Subcutaneous abdominal adipose tissue (tissue), 5 donors: ENCODE results near the gene NSL1.

Experiments
- H3K27ac ChIP-seq: one replicate; pipeline ENCODE4 v1.7.0; 2013; ENCODE audit warnings: low read depth, mild to moderate bottlenecking, inconsistent platforms, low read length, moderate library complexity
- H3K27me3 ChIP-seq, 5 donors: one replicate each; pipeline ENCODE4 v1.7.0; 2013; ENCODE audit warnings: low read length in 5 of 5, inconsistent platforms in 1 of 5; ENCODE audit not compliant: control insufficient read depth in 5 of 5, insufficient read depth in 4 of 5
- H3K36me3 ChIP-seq, 5 donors: one replicate each; pipeline ENCODE4 v1.7.0; 2013; ENCODE audit warnings: low read length in 5 of 5; ENCODE audit not compliant: control insufficient read depth in 5 of 5, insufficient read depth in 5 of 5
- H3K4me1 ChIP-seq, 5 donors: one replicate each; pipeline ENCODE4 v1.7.0; 2013; ENCODE audit warnings: low read length in 5 of 5, mild to moderate bottlenecking in 3 of 5, moderate library complexity in 1 of 5; ENCODE audit not compliant: control insufficient read depth in 5 of 5, insufficient read depth in 5 of 5
- H3K4me3 ChIP-seq, 5 donors: one replicate each; pipeline ENCODE4 v1.7.0; 2013; ENCODE audit warnings: low read length in 5 of 5, low read depth in 1 of 5
- H3K9ac ChIP-seq, 5 donors: one replicate each; pipeline ENCODE4 v1.7.0; 2013; ENCODE audit warnings: low read length in 5 of 5, mild to moderate bottlenecking in 4 of 5, moderate library complexity in 3 of 5
- H3K9me3 ChIP-seq, 5 donors: one replicate each; pipeline ENCODE4 v1.7.0; 2013; ENCODE audit warnings: low read length in 5 of 5; ENCODE audit not compliant: control insufficient read depth in 5 of 5
- donor health status: healthy.
- donor health status: healthy.
- donor health status: healthy.
- donor health status: healthy.
- donor health status: healthy.

The NSL1 gene

DNA sequence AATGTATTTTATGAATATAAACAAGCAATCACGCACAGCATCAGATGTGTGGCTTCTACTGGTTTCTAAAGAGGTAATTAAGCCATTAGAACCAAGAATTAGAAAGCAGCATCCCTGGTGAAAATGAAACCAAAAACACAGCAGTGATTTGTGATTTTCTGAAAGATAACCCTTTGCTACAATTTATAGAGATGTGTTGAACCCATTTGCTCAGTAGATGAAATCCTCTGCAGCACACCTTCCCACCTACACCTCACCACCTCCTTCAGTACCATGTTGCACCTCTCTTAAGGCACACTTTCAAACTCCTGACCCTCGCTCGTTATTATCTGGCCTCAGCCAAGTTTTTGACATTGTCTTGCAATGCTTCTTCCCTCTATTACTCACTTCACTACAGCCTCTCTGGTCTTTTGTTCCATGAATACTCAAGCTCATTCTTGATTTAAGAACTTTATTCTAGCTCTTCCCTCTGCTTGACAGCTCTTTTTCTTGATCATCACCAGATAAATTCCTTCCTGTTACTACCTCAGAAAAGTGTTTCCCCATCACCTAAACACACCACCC, 38.6 kb downstream of the NSL1 start:
- H3K9ac ChIP-seq: peak overlapping the region in 2 of 5 donors; percentile 19 to 26
- H3K36me3 ChIP-seq: peaks cover 0 to 6% (median 5%) of the 10 kb centered on the region in 5 donors
- H3K27ac ChIP-seq: peak overlapping the region; percentile 18
- no peaks in the 10 kb centered on the region for H3K9me3 ChIP-seq
- no peaks in the 10 kb centered on the region for H3K27me3 ChIP-seq
- H3K4me3 ChIP-seq: peak overlapping the region; percentile 24 to 55 (median 49)
- H3K4me1 ChIP-seq: peaks cover 0 to 28% (median 13%) of the 10 kb centered on the region in 5 donors

DNA sequence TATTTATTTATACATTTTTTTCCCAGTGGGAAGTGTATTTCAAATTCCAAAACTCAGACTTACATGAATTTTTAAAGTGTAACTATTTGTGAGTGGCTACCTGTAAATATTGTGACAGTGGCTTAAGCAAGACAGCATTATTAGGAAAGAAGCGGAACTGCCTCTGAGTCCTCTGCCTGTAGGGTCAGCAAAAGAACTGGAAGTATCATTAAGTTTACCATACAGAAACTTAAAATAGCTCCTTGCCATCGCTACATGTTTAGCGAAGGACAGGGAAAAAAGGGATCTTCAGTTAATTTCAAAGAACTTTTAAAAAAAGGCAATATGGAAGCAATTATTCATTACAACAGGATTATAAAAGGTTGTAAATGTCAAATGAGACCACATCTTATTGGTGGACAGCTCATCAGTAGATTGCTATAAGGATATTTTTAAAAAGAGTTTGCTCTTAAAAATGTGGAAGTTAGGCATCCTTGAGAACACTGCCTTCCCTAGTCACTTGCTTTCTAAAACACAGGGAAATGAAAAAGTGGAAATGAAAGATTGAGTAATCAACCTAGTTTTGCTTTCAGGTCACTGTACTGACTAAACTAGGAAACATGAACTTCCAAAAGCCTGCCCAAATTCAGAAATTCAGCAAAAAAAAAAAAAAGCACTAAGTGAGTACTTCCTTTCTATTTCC, 39.2 kb downstream of the NSL1 start:
- H3K9ac ChIP-seq: peak overlapping the region in 2 of 5 donors; percentile 19 to 26
- no peaks in the 10 kb centered on the region for H3K9me3 ChIP-seq
- peaks cover 0 to 6% (median 3%) of the 10 kb centered on the region in 5 donors for H3K36me3 ChIP-seq
- peaks cover 0 to 28% (median 13%) of the 10 kb centered on the region in 5 donors for H3K4me1 ChIP-seq
- peak overlapping the region; percentile 24 to 55 (median 49) for H3K4me3 ChIP-seq
- no peaks in the 10 kb centered on the region for H3K27me3 ChIP-seq
- peak overlapping the region; percentile 18 for H3K27ac ChIP-seq

- Histone ChIP-seq H3K36me3 (no peaks in the 10 kb centered on the region), H3K27me3 (no peaks in the 10 kb centered on the region), H3K9ac (no peak overlapping the region), H3K4me3 (no peak overlapping the region), H3K4me1 (peaks cover 0 to 28% (median 13%) of the 10 kb centered on the region in 5 donors), H3K27ac (no peak overlapping the region), H3K9me3 (no peaks in the 10 kb centered on the region)
These were observed 41.6 kb downstream of the NSL1 start for GRCh38 chr1:212749821-212750535.

GRCh38 chr1:212746546-212746945, 45.0 kb downstream of the NSL1 start:
- H3K9me3 ChIP-seq: no peaks in the 10 kb centered on the region
- no peak overlapping the region for H3K27ac ChIP-seq
- H3K9ac ChIP-seq: no peak overlapping the region
- no peaks in the 10 kb centered on the region for H3K27me3 ChIP-seq
- no peak overlapping the region for H3K4me3 ChIP-seq
- H3K36me3 ChIP-seq: no peaks in the 10 kb centered on the region
- peaks cover 0 to 10% (median 7%) of the 10 kb centered on the region in 5 donors for H3K4me1 ChIP-seq

GRCh38 chr1:212745303-212745702, 46.3 kb downstream of the NSL1 start:
- H3K9ac ChIP-seq: no peak overlapping the region
- H3K27ac ChIP-seq: no peak overlapping the region
- no peaks in the 10 kb centered on the region for H3K36me3 ChIP-seq
- H3K4me3 ChIP-seq: no peak overlapping the region
- H3K9me3 ChIP-seq: no peaks in the 10 kb centered on the region
- peaks cover 0 to 10% (median 7%) of the 10 kb centered on the region in 5 donors for H3K4me1 ChIP-seq
- no peaks in the 10 kb centered on the region for H3K27me3 ChIP-seq

- no peak overlapping the region for H3K9ac ChIP-seq
- H3K27me3 ChIP-seq: no peaks in the 10 kb centered on the region
- H3K4me1 ChIP-seq: peaks cover 0 to 3% (median 0%) of the 10 kb centered on the region in 5 donors
- no peak overlapping the region for H3K4me3 ChIP-seq
- H3K9me3 ChIP-seq: no peaks in the 10 kb centered on the region
- no peak overlapping the region for H3K27ac ChIP-seq
- no peaks in the 10 kb centered on the region for H3K36me3 ChIP-seq
These were observed 47.6 kb downstream of the NSL1 start for GRCh38 chr1:212743901-212744475.

DNA sequence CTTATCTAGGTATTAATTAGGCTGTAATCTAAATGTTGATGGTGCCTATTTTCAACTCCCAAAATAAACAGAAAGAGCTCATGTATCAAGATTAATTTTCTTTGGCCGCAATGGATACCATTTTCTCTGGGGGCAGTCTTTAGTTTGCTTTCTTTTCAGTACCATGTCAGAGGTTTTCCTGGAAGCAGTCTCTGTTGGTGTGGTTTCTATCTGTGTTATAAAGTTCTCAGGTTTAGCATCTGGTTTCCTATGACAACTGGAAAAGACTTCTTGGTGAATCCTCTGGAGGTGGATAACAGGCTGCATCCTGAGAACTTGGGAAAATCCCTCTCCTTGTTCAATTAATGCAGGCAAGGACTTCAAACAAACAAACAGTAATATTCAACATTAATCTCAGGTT, 53.2 kb downstream of the NSL1 start:
- Histone ChIP-seq H3K27me3 (no peaks in the 10 kb centered on the region), H3K4me1 (no peaks in the 10 kb centered on the region), H3K4me3 (no peak overlapping the region), H3K36me3 (peaks cover 0 to 10% (median 0%) of the 10 kb centered on the region in 5 donors), H3K9ac (no peak overlapping the region), H3K27ac (no peak overlapping the region), H3K9me3 (no peaks in the 10 kb centered on the region)

GRCh38 chr1:212737559-212737958, 54.0 kb downstream of the NSL1 start:
- Histone ChIP-seq H3K4me1 (no peaks in the 10 kb centered on the region), H3K36me3 (peaks cover 0 to 10% (median 2%) of the 10 kb centered on the region in 5 donors), H3K27me3 (no peaks in the 10 kb centered on the region), H3K27ac (no peak overlapping the region), H3K9ac (no peak overlapping the region), H3K9me3 (no peaks in the 10 kb centered on the region), H3K4me3 (no peak overlapping the region)

- Histone ChIP-seq H3K36me3 (peaks cover 0 to 14% (median 5%) of the 10 kb centered on the region in 5 donors), H3K27me3 (no peaks in the 10 kb centered on the region), H3K9ac (no peak overlapping the region), H3K4me3 (no peak overlapping the region), H3K27ac (no peak overlapping the region), H3K4me1 (no peaks in the 10 kb centered on the region), H3K9me3 (no peaks in the 10 kb centered on the region)
These were observed 58.5 kb downstream of the NSL1 start for GRCh38 chr1:212733109-212733508.

- no peak overlapping the region for H3K27ac ChIP-seq
- H3K9ac ChIP-seq: no peak overlapping the region
- no peaks in the 10 kb centered on the region for H3K9me3 ChIP-seq
- no peak overlapping the region for H3K4me3 ChIP-seq
- H3K36me3 ChIP-seq: peaks cover 0 to 16% (median 6%) of the 10 kb centered on the region in 5 donors
- no peaks in the 10 kb centered on the region for H3K4me1 ChIP-seq
- H3K27me3 ChIP-seq: no peaks in the 10 kb centered on the region
These were observed 59.9 kb downstream of the NSL1 start for GRCh38 chr1:212731630-212732029.
